Sciatic nerve (tissue), 2 donors: Measurements from ENCODE around the gene GRK2. TPM values are rescaled to one million over a fixed set of nuclear protein-coding genes. Genes with fewer than 3 reads are reported as not detected.
A peak's percentile ranks its signal among the peaks of the same experiment; 100 is the strongest.

ENCODE experiments used
- ATAC-seq: fragments of 200-7000 bp; cut with Tn5 transposase; one replicate; pipeline ENCODE4 v1.9.1; 2020; ENCODE audit warnings: mild to moderate bottlenecking, moderate library complexity
- DNase-seq: peaks from one replicate; pipeline ENCODE4 v3.0.0-alpha.2; 2020; ENCODE audit warnings: low spot score
- intact Hi-C: fragments of 100-400 bp; cut with DNase I; formaldehyde crosslinking; loops from one replicate; pipeline ENCODE4 v1.14.2; 2022
- total RNA-seq: library from RNA; stranded (reverse); fragmentation: NEBNext Ultra II Directional; extraction: Animal tissue kit (Norgen Biotek cat#: 25700); gene quantifications from one replicate; pipeline ENCODE4 v1.2.1, GENCODE V29; 2021
- donor health status: DM: no; HTN: no; CAD: no.
- donor health status: DM: no; HTN: no; CAD: no.

GRK2 gene
- total RNA-seq, 1 donor from 2014 or later = 61.7 TPM

GRCh38 chr11:67278939-67279588 lies 12.8 kb downstream of the GRK2 start:
- intact Hi-C loops = no loop called here
- DNase-seq = peak; percentile 54
- no peak for ATAC-seq

- ATAC-seq = no peak
- intact Hi-C loops = no loop called here
- peak; percentile 53 for DNase-seq
Measured at GRCh38 chr11:67279589-67280340, 13.5 kb downstream of the GRK2 start.

- DNase-seq (peak; percentile 50), ATAC-seq (no peak)
- intact Hi-C loops = no loop called here
Measured at GRCh38 chr11:67280341-67280787, 14.1 kb downstream of the GRK2 start.

GRCh38 chr11:67280788-67281551 lies 14.7 kb downstream of the GRK2 start:
- DNase-seq (peak; percentile 58), ATAC-seq (no peak)
- intact Hi-C loops = no loop called here

- ATAC-seq (no peak), DNase-seq (peak; percentile 55)
- intact Hi-C loops = no loop called here
Measured at GRCh38 chr11:67281552-67282150, 15.4 kb downstream of the GRK2 start.

GRCh38 chr11:67282155-67282875 lies 16.0 kb downstream of the GRK2 start:
- intact Hi-C loops = no loop called here
- DNase-seq = no peak
- ATAC-seq = no peak

- intact Hi-C loops = no loop called here
- ATAC-seq (no peak), DNase-seq (no peak)
Measured at GRCh38 chr11:67282876-67283371, 16.7 kb downstream of the GRK2 start.

- intact Hi-C loops = no loop called here
- DNase-seq = no peak
- no peak for ATAC-seq
Measured at GRCh38 chr11:67283481-67283963, 17.2 kb downstream of the GRK2 start.

GRCh38 chr11:67284811-67285540 lies 18.7 kb downstream of the GRK2 start:
- no peak for ATAC-seq
- intact Hi-C loops = no loop called here
- DNase-seq = no peak

GRCh38 chr11:67285541-67286498 lies 19.5 kb downstream of the GRK2 start:
- intact Hi-C loops = no loop called here
- ATAC-seq = no peak
- no peak for DNase-seq

- ATAC-seq (peak; percentile 3), DNase-seq (no peak)
- intact Hi-C loops = no loop called here
Measured at GRCh38 chr11:67286621-67287333, 20.5 kb downstream of the GRK2 start.

- intact Hi-C loops = no loop called here
- no peak for DNase-seq
- no peak for ATAC-seq
Measured at GRCh38 chr11:67287355-67288197, 21.3 kb downstream of the GRK2 start.

- intact Hi-C loops = no loop called here
Measured at GRCh38 chr11:67288198-67288451, 21.9 kb downstream of the GRK2 start.

GRCh38 chr11:67288452-67289225 lies 22.4 kb downstream of the GRK2 start:
- ATAC-seq (peak; percentile 84), DNase-seq (peak; percentile 92)
- intact Hi-C loops = no loop called here

More at GRCh38 chr11:67288198-67288451, 21.9 kb downstream of the GRK2 start:
- ATAC-seq (no peak), DNase-seq (no peak)

GRCh38 chr11:67289226-67289650 lies 23.0 kb downstream of the GRK2 start, which contains the start of gene ANKRD13D:
Gene ANKRD13D (plus strand): TSS chr11:67289303. CDS start chr11:67289461, 158 bp downstream.
- ATAC-seq = peak; percentile 28
- intact Hi-C loops = no loop called here

More at GRCh38 chr11:67289226-67289650, 23.0 kb downstream of the GRK2 start, which contains the start of gene ANKRD13D:
- no peak for DNase-seq
